HEK293 (cell line): ENCODE measurements around the gene DNAH3.

Experiments used
- ATF2 ChIP-seq: fragments of 450-650 bp; formaldehyde crosslinking; IDR thresholded peaks from 2 replicates; pipeline ENCODE4 v1.5.1; 2016; ENCODE audit warnings: missing biosample characterization, missing genetic modification characterization, low read depth
- ELK4 ChIP-seq: IDR thresholded peaks from 2 replicates; pipeline ENCODE4 v1.6.1; 2011; ENCODE audit warnings: mild to moderate bottlenecking, low read depth, low read length, borderline replicate concordance
- HOXC10 ChIP-seq: sonication (generic); formaldehyde crosslinking; IDR thresholded peaks from 2 replicates; pipeline ENCODE4 v1.8.1; 2023; ENCODE audit warnings: mild to moderate bottlenecking, missing genetic modification reagents
- PATZ1 ChIP-seq: fragments of 450-650 bp; formaldehyde crosslinking; IDR thresholded peaks from 2 replicates; pipeline ENCODE4 v1.5.1; 2016; ENCODE audit warnings: missing biosample characterization, missing genetic modification characterization
- PRDM2 ChIP-seq: fragments of 450-650 bp; formaldehyde crosslinking; IDR thresholded peaks from 2 replicates; pipeline ENCODE4 v1.5.1; 2016; ENCODE audit warnings: missing biosample characterization, missing genetic modification characterization, borderline replicate concordance
- ZNF10 ChIP-seq: fragments of 450-650 bp; formaldehyde crosslinking; IDR thresholded peaks from 2 replicates; pipeline ENCODE4 v1.5.1; 2017; ENCODE audit warnings: missing biosample characterization, missing genetic modification characterization
- ZNF148 ChIP-seq: fragments of 450-650 bp; formaldehyde crosslinking; IDR thresholded peaks from 2 replicates; pipeline ENCODE4 v1.5.0; 2017; ENCODE audit warnings: missing biosample characterization, missing genetic modification characterization, borderline replicate concordance
- ZNF274 ChIP-seq, 2 experiments: fragments of 200-500 bp in 1 of 2; fragments of 450-650 bp in 1 of 2; sonication (Bioruptor generic) in 1 of 2; formaldehyde crosslinking in 1 of 2; IDR thresholded peaks; 2 replicates each; pipeline versions ENCODE4 v1.5.1 to v1.6.1; 2014 to 2016; ENCODE audit warnings: borderline replicate concordance in 1 of 2, inconsistent platforms in 1 of 2, low read length in 1 of 2, missing biosample characterization in 1 of 2, missing genetic modification characterization in 1 of 2

- no peak for TF ChIP-seq HOXC10
- TF ChIP-seq ZNF148 = no peak
- TF ChIP-seq ATF2 (tag by site-specific recombination) = no peak
- no peak for TF ChIP-seq ZNF274 (IDR thresholded peaks at IDR 0.05; ENCODE audit: low read length)
- TF ChIP-seq ZNF274 (tag by site-specific recombination; IDR thresholded peaks at IDR 0.05; ENCODE audit: borderline replicate concordance) = no peak
- no peak for TF ChIP-seq PATZ1 (tag by site-specific recombination)
- TF ChIP-seq ZNF10 (tag by site-specific recombination) = no peak
- TF ChIP-seq PRDM2 (tag by site-specific recombination) = no peak
- no peak for TF ChIP-seq ELK4
Measured at GRCh38 chr16:20903899-20904506, 246.6 kb downstream of the DNAH3 start.
